Activated CD8-positive, alpha-beta memory T cell treated with anti-CD3 and anti-CD28 coated beads for 48 hours (primary cell): ENCODE data around the gene NAV2.

ENCODE experiments used
- DNase-seq, 3 experiments: peaks; one replicate each; pipeline ENCODE4 v3.0.0-alpha.2; 2020; ENCODE audit warnings: low read depth in 2 of 3, low spot score in 2 of 3

NAV2 gene

GRCh38 chr11:19683862-19684491 is 28.7 kb upstream of the NAV2 start:
- DNase-seq: no peak

DNA sequence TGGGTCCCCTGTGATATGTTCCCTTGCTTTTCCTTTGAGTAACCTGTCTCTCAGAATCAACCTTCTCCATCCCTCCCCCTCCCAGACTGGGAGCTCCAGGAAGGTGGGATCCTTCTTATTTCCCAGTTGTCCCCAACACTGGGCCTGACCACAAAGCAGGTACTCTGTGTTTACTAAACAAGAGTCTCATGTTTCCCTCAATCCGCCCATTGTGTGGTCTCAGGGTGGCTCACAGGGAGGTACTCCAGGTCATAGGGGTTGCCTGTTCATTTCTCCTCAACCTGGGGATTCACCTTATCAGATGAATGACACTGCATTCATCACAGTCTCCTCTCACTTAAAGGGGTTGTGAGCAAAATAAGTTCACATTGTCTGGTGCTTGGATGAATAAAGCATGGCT is 26.4 kb upstream of the NAV2 start:
- DNase-seq: no peak

DNA sequence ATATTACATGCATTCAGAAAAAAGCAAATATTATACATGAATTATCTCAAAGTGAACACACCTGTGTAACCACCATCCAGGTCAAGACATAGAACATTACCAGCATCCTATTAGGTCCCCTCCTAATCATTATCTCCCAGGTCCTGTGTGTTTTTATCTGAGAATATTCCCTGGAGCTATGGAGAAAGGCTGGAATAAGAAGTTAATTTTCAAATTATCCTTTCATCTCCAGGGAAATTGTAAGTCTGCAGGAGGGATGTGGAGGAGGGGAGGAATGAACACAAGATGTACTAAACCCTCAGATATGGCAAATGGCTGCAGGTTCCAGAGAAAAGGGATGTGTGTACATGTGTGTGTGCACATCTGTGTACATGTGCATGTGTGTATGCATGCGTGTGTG is 25.2 kb upstream of the NAV2 start:
- DNase-seq: no peak

DNA sequence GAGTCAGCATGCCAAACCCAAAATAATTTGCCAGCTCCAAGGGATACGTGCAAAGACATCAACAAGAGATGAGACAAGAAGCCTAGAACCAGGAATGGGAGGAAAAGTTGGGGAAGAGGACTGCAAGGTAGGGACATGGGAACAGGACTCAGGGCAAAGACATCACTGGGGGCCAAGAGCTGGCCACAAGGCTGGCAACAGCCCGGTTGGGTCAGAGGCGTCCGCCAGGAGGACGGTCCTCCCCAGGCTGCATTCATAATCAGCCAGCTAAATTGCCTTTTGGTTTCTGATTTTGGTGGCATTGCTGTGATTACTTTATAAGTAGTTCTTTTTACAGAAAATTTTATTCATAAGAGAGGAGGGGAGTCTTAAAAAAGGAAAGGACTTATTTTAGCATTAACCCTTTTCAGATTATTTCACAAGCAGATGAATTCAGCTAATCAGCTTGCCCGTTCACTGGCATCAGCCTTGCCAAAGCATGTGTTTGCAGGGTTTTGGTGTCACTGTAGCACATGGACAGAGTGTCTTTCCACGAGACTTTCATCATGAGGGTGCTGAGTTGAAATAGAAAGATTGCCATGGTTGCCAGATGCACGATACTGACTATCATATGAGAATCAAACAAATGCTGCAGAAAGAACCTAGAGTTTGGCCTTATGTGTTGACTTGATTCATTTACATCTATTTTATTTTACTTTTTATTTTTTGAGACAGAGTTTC is 23.2 kb upstream of the NAV2 start:
- no peak for DNase-seq

GRCh38 chr11:19690885-19691284 is 21.8 kb upstream of the NAV2 start:
- no peak for DNase-seq

DNA sequence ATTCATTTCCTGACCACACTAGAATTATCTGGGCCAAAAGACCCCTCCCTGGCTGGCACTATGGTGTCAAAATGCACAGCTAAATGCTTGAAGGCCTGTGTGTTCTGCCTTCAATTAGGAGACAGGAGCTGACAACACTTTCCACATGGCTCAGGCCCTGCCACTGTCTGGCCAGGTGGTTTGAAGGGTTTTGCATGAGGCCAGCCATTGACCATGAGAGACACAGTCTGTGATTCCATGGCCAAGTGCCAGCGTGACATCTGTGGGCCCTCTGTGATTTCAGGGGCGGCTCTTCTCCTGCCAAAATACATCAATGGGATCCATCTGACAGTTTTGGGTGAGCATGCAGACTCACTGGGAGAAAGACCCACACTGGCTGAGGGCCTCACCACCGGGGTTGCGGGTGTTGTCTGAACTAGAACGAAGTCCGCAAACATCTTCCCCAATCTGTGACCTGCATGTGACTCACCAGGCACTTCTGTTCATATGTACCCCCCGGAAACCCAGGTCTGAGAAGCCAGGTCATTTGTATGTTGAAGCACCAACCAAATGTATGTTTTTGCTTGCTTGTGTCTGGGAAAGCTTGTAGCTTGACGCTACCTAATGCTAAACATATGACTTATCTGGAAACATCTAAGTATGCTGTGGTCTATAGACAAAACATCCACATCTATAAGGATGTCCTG is 20.7 kb upstream of the NAV2 start:
- DNase-seq: no peak

DNA sequence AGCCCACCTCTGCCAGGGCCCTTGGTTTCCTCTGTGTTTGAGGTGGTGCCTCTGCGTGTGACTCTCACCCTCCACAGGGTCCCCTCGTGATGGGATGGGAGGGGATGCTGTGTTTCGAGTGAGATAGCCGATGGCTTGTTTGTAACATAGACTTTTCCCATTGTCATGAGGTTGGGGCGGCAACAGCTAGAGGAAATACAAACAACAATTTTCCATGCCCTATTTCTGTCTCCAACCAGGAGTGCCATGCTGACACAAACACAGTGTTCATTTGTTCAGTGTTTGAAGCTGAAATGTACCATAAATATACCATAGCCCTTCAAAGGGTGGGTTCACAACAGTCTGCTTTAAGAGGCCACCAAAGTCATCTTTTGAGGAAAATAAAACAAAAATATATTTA is 19.5 kb upstream of the NAV2 start:
- DNase-seq: no peak

DNA sequence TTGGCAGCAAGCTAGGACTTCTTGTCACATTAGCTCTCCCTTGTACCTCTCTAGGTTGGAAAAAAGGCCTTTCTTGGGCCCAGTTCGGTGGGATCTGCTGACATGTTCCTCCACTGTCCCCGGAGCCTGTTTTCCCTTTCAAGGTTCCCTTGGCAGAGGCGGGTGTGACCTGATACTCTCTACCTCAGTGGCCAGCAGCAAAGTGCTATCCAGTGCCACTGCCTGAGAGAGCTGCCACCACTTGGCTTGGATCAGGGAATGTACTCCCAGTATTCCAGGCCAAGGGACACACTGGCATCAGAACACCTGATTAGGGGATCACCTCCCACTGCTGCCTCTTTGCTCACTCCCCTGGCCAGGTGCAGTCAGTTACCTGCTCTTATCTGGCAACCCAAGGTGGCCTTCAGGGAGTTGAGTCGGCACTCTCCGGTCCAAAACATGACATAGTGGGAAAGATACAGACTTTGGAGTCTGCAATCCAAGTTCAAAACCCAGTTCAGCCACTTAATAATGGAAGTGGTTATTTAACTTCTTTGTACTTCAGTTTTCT is 17.8 kb upstream of the NAV2 start:
- no peak for DNase-seq

DNA sequence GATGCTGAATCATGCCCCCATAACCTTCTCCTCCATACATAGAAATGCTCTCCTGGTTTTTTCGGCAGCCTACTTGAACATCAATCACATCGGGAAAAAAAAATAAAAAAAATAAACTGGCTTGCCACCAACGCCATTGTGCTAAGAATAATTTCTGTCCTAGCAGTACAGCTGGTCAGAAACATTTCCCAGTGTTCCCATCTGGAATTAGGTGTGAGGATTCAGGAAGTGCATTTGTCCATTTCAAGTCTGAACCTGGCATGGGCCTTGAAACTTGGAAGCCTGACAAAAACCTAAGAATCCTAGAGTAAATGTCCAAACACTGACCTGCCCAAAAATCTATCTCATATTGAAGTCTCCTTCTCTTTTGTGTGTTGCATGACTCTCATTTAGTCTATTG is 16.6 kb upstream of the NAV2 start:
- no peak for DNase-seq

GRCh38 chr11:19696904-19697303 is 15.7 kb upstream of the NAV2 start:
- DNase-seq: no peak

GRCh38 chr11:19697721-19698121 is 14.9 kb upstream of the NAV2 start:
- no peak for DNase-seq

DNA sequence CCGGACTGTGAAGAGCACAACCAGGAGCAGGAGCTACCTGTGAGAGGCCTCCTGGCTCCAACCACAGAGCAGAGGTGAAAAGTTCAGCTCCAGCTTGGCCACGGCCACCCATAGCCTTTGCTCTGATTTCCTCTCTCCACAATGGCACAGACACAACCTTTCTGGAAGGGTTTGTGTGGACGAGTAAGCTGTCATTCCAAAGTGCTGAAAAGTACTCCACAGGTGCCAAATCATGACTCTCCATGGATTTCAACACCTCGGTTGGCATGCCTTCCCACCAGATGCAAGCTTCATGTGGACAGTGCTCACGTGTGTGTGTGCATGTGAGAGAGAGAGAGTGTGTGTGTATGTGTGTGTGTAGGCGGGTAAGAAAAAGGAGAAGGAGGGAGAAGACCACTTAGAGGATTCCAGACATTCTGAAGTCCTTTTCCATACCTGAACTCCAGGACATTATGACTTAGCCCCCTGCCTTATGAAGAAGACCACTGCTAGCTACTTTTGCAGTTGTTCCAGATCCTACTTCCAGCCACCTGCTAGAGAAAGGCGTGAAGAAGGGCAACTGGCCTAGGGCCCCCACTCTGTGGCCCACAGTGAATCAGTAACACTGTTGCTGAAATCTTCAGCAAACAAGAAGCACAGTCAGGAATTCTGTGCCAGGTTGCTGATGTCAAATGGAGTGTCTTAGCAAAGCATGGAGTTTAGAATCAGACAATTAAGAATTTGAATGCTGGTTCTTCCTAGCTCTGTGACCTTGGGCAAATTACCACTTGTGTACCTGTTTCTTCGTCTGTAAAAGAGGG is 13.9 kb upstream of the NAV2 start:
- no peak for DNase-seq

- no peak for DNase-seq
These were observed 11.2 kb upstream of the NAV2 start for GRCh38 chr11:19701421-19701820.

- no peak for DNase-seq
These were observed 10.0 kb upstream of the NAV2 start for GRCh38 chr11:19702620-19703019.

- no peak for DNase-seq
These were observed 9.4 kb upstream of the NAV2 start for GRCh38 chr11:19703211-19703610.

DNA sequence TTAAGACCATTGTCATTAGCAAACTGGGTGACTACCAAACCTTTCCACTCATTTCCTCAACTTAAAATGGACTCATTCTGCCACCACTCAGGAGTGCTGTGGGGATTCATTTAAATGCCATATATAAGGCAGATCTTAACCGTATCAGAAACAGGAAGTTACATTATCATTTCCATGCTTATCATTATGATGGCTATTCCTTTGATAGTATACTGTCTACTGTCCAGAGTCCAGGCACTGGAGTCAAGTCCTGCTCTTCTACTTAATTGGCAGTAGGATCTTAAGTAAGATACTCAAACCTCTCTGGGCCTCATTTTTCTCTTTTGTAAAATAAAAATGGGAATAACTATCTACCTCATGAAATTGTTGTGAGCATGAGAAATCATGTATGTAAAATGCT is 8.4 kb upstream of the NAV2 start:
- no peak for DNase-seq

- no peak for DNase-seq
These were observed 6.7 kb upstream of the NAV2 start for GRCh38 chr11:19705936-19706335.

DNA sequence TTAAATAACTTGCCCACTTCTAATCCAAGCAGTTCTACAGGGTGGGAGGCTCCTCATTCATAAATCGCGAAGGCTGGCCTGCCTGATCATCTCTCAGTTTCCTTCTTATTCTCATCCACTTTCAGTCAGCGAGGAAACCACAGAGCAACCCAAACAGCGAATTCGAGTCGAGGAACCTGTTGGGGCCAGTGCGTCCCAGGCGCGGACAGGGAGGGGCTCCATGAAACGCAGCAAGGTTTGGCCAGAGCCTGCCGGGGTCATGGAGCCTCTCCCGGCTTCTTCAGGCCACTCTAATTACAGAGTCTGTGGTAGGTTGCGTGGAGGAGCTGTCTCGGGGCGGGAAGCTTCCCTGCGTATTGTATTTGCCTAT is 741 bp upstream of the NAV2 start:
- DNase-seq: peak in 1 of 3 experiments; percentile 17

DNA sequence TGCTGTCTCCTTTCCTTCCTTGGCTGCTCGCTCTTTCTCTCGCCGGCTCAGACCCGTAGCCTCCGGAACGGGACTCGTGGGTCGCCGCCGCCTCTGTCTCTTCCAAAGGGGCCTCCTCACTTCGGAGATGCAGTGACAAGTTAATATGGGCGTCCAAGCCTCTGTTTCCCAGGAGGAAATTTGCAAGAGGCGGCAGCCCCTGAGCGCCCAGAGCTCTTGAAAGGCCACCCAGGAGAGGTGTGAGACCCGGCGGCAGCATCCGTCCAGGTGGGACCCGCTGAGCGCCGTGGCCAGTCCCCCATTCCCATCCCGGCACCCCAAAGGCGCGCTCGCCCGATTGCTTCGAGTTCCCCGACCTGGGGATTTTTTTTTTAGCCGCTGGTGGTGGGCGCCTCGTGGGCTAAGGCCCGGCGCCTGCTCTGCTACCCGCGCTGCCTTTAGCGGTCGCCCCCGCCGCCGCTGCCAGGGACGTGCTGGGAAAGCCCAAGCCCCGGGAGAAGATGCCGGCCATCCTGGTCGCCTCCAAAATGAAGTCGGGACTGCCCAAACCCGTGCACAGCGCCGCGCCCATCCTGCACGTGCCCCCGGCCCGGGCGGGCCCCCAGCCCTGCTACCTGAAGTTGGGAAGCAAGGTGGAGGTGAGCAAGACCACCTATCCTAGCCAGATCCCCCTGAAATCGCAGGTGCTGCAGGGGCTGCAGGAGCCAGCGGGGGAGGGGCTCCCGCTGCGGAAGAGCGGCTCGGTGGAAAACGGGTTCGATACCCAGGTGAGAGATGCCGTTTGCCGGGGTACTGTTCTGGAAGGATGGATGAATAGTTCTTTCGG is 772 bp downstream of the NAV2 start:
- DNase-seq: no peak

- DNase-seq: no peak
These were observed 1.4 kb downstream of the NAV2 start for GRCh38 chr11:19714022-19714386.
